ENCODE results near the gene LDHAL6A. TPM values are rescaled to one million over a fixed set of nuclear protein-coding genes. Genes with fewer than 3 reads are reported as not detected.

The LDHAL6A gene
- total RNA-seq, 1 experiment from 2014 or later, result not detected

DNA sequence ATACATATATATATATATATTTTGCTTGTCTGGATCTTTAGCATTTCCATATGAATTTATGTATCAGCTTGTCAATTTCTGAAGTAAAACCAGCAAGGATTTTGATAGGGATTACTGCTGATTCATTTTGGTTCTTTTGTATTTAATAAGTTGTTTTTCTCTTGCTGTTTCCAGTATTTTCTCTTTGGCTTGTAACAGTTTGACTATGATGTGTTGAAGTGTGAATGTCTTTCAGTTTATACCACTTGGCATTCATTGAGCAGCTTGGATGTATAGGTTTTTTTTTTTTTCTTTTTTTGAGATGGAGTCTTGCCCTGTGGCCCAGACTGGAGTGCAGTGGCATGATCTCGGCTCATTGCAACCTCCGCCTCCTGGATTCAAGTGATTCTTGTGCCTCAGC is 12.4 kb downstream of the LDHAL6A start:
- no peak overlapping the region for H4K91ac ChIP-seq (ENCODE audit: insufficient read length, low read depth, low read length)
- no peak overlapping the region for H2AFZ ChIP-seq (ENCODE audit: low read length)
- H2BK5ac ChIP-seq (ENCODE audit: insufficient read length, low read length), result no peak overlapping the region
- H3K27me3 Mint-ChIP-seq (ENCODE audit: low read depth), result no peaks in the 10 kb centered on the region
- no CpG with 5 or more reads among the region's 2 CpGs for WGBS (ENCODE audit: extremely low coverage, insufficient read length, low lambda C conversion rate)
- H3K27ac ChIP-seq (ENCODE audit: insufficient read length, low read depth, low read length), result no peak overlapping the region
- H3K4me3 Mint-ChIP-seq, result no peak overlapping the region
- no peaks in the 10 kb centered on the region for H3K79me1 ChIP-seq (ENCODE audit: insufficient read depth, low read depth, low read length, poor library complexity, severe bottlenecking)
- no peak overlapping the region for H3K27ac Mint-ChIP-seq
- H4K20me1 ChIP-seq (ENCODE audit: control insufficient read depth, insufficient read depth, insufficient read length), result no peaks in the 10 kb centered on the region
- H3K18ac ChIP-seq (ENCODE audit: insufficient read length, low read depth, low read length), result no peak overlapping the region
- no peaks in the 10 kb centered on the region for H3K36me3 Mint-ChIP-seq (ENCODE audit: insufficient read depth in 1 of 3, low read depth in 3 of 3)
- H3K79me2 ChIP-seq (ENCODE audit: insufficient read depth, low read length), result no peaks in the 10 kb centered on the region
- no peaks in the 10 kb centered on the region for H3K4me1 ChIP-seq (ENCODE audit: insufficient read depth, low read length)
- no peak overlapping the region for H3K4me2 ChIP-seq (ENCODE audit: insufficient read depth, insufficient read length, low read length)
- H3K4me1 Mint-ChIP-seq, result no peaks in the 10 kb centered on the region
- no peaks in the 10 kb centered on the region for H3K9me3 Mint-ChIP-seq
- DNase-seq, result no peak
- no peak overlapping the region for H3K56ac ChIP-seq (ENCODE audit: insufficient read length, low read depth, low read length)
- H3K4ac ChIP-seq (ENCODE audit: low read depth, low read length), result no peak overlapping the region
- no peaks in the 10 kb centered on the region for H3K9me3 ChIP-seq (ENCODE audit: control insufficient read depth, low read depth, low read length)
- H3T11ph ChIP-seq (ENCODE audit: low read length), result no peak overlapping the region
- H3K27me3 ChIP-seq (ENCODE audit: insufficient read depth, low read length), result no peaks in the 10 kb centered on the region
- no peak overlapping the region for H2BK120ac ChIP-seq (ENCODE audit: low read depth, low read length, poor library complexity, severe bottlenecking)
- TF ChIP-seq, protein P1, sequence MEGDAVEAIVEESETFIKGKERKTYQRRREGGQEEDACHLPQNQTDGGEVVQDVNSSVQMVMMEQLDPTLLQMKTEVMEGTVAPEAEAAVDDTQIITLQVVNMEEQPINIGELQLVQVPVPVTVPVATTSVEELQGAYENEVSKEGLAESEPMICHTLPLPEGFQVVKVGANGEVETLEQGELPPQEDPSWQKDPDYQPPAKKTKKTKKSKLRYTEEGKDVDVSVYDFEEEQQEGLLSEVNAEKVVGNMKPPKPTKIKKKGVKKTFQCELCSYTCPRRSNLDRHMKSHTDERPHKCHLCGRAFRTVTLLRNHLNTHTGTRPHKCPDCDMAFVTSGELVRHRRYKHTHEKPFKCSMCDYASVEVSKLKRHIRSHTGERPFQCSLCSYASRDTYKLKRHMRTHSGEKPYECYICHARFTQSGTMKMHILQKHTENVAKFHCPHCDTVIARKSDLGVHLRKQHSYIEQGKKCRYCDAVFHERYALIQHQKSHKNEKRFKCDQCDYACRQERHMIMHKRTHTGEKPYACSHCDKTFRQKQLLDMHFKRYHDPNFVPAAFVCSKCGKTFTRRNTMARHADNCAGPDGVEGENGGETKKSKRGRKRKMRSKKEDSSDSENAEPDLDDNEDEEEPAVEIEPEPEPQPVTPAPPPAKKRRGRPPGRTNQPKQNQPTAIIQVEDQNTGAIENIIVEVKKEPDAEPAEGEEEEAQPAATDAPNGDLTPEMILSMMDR (conservative IDR thresholded peaks at IDR 0.05), result no peak
- H2AK5ac ChIP-seq (ENCODE audit: insufficient read length, low read length), result no peak overlapping the region
- no peak overlapping the region for H2BK15ac ChIP-seq (ENCODE audit: low read depth, low read length)
- no peak overlapping the region for H2BK20ac ChIP-seq (ENCODE audit: low read depth, low read length, poor library complexity, severe bottlenecking)
- H3K23ac ChIP-seq (ENCODE audit: insufficient read length, low read depth, low read length), result no peak overlapping the region
- no peaks in the 10 kb centered on the region for H3K23me2 ChIP-seq (ENCODE audit: insufficient read length, low read depth, low read length, poor library complexity, severe bottlenecking)
- no peak overlapping the region for H3K9ac ChIP-seq (ENCODE audit: extremely low read depth, insufficient read length, low read length)
- H3K14ac ChIP-seq (ENCODE audit: insufficient read depth, low read length), result no peak overlapping the region
- no peak overlapping the region for H4K5ac ChIP-seq (ENCODE audit: insufficient read length, low read depth, low read length)
- H2BK12ac ChIP-seq (ENCODE audit: insufficient read length, low read depth, low read length), result no peak overlapping the region
- no peak overlapping the region for H4K8ac ChIP-seq (replicated peaks; ENCODE audit: insufficient read length, low read depth, low read length)
